ENCODE data around the gene HYAL3.

- TF ChIP-seq EP300 (IDR thresholded peaks at IDR 0.05) (no peak), POLR2AphosphoS5 (IDR thresholded peaks at IDR 0.05) (no peak)
These were observed 29.2 kb downstream of the HYAL3 start for GRCh38 chr3:50269977-50270413.

Data from upper lobe of left lung (tissue), 4 donors.